ENCODE data around the gene TTC21B.

GRCh38 chr2:165911981-165912380 is 41.6 kb downstream of the TTC21B start:
- TF ChIP-seq CTCF (IDR thresholded peaks at IDR 0.05; ENCODE audit: insufficient read depth, low read length) (no peak), POLR2AphosphoS5 (IDR thresholded peaks at IDR 0.05; ENCODE audit: low read depth) (no peak), SPI1 (IDR thresholded peaks at IDR 0.05; ENCODE audit: borderline replicate concordance, low read depth) (no peak), REST (IDR thresholded peaks at IDR 0.05; ENCODE audit: insufficient replicate concordance, low read depth) (no peak), GABPA (IDR thresholded peaks at IDR 0.05; ENCODE audit: low read depth) (no peak)

Data from HL-60 (cell line).